Measurements from ENCODE around the gene STXBP6. TPM values are rescaled to one million over a fixed set of nuclear protein-coding genes. Genes with fewer than 3 reads are reported as not detected.

STXBP6 gene
- total RNA-seq, 1 donor from 2014 or later = 29.4 TPM

DNA sequence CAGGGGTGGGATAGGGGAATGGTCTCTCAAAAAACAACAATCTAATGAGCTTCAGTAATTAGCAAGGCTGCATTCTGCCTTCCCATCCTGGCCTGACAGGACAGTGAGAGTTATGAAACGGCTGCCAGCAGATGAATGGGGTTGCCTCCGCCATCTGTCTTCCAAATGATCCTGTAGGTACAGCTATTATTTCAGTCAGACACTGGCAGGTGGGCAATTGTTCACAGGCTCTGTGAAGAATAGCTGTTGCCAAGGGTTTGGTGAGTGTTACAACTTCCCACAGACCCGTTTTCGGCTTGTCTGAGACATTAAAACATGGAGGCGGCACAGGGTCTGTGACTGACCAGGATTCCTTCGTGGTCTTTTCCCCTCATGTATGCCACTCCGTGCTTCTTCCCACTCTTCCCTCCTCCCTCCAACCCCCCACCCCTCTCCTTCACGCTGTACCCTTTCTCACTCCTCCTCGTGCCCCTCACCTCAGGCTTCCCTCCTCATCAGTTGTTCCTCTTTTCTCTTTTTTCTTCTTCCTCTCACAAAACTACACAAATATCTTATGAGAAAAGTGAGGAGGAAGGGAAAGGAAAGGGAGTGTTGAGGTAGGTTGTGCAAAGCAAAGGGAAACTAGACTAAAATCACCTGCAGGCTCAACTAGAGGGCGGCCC is 255.2 kb downstream of the STXBP6 start:
- no peak for DNase-seq
- no peaks in the 10 kb centered on the region for H3K27me3 ChIP-seq (ENCODE audit: low read depth)
- no peaks in the 10 kb centered on the region for H3K4me1 ChIP-seq
- H3K36me3 ChIP-seq = no peaks in the 10 kb centered on the region
- H3K9me3 ChIP-seq = no peaks in the 10 kb centered on the region
- no peak overlapping the region for H3K27ac ChIP-seq
- H3K4me3 ChIP-seq = no peak overlapping the region
- ATAC-seq = no peak
- intact Hi-C loops (cut with DNase I) = no loop called here
- TF ChIP-seq, protein P1, sequence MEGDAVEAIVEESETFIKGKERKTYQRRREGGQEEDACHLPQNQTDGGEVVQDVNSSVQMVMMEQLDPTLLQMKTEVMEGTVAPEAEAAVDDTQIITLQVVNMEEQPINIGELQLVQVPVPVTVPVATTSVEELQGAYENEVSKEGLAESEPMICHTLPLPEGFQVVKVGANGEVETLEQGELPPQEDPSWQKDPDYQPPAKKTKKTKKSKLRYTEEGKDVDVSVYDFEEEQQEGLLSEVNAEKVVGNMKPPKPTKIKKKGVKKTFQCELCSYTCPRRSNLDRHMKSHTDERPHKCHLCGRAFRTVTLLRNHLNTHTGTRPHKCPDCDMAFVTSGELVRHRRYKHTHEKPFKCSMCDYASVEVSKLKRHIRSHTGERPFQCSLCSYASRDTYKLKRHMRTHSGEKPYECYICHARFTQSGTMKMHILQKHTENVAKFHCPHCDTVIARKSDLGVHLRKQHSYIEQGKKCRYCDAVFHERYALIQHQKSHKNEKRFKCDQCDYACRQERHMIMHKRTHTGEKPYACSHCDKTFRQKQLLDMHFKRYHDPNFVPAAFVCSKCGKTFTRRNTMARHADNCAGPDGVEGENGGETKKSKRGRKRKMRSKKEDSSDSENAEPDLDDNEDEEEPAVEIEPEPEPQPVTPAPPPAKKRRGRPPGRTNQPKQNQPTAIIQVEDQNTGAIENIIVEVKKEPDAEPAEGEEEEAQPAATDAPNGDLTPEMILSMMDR (IDR thresholded peaks at IDR 0.05) = no peak

DNA sequence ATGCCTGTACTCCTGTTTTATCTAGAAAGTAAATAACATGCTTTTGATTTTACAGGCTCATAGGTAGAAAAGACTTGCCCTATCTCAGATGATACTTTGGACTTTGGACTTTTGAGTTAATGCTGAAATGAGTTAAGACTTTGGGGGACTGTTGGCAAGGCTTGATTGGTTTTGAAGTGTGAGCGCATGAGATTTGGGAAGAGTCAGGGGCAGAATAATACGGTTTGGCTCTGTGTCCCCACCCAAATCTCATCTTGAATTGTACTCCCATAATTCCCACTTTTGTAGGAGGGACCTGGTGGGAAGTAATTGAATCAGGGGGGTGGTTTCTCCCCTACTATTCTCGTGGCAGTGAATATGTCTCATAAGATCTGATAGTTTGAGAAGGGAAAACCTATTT is 259.8 kb downstream of the STXBP6 start:
- Histone ChIP-seq H3K4me1 (no peaks in the 10 kb centered on the region), H3K27me3 (ENCODE audit: low read depth) (no peaks in the 10 kb centered on the region), H3K36me3 (no peaks in the 10 kb centered on the region), H3K9me3 (no peaks in the 10 kb centered on the region), H3K27ac (no peak overlapping the region), H3K4me3 (no peak overlapping the region)
- TF ChIP-seq, protein P1 (IDR thresholded peaks at IDR 0.05) = no peak
- DNase-seq (no peak), ATAC-seq (no peak)
- intact Hi-C loops (cut with DNase I) = no loop called here

DNA sequence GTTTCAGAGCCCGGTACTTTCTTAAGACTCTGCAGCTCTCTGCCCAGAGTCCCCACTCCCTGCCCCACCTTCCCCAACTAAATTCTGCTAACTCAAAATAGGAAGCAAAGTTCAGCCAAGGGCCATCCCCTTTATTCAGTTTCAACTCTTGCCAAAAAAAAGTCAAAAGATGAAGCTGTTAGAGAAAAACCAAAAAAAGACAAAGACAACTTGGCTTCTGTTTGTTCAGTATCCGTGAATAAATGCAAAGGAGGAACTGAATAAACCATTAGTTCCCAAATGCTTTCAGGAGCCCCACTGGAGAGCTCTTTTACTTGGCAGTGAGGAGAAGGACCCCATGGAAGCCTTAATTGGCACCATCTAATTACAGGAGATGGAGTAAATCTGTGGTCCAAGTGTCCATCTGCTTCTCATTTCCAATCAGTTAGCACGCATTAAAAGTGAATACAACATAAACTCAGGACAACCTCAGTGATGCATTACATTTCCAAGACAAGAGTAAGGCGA is 260.5 kb downstream of the STXBP6 start:
- H3K9me3 ChIP-seq = no peaks in the 10 kb centered on the region
- H3K4me1 ChIP-seq = no peaks in the 10 kb centered on the region
- intact Hi-C loops (cut with DNase I) = no loop called here
- no peak overlapping the region for H3K4me3 ChIP-seq
- DNase-seq (no peak), ATAC-seq (no peak)
- H3K27ac ChIP-seq = no peak overlapping the region
- H3K36me3 ChIP-seq = no peaks in the 10 kb centered on the region
- no peaks in the 10 kb centered on the region for H3K27me3 ChIP-seq (ENCODE audit: low read depth)
- TF ChIP-seq, protein P1 (IDR thresholded peaks at IDR 0.05) = no peak

DNA sequence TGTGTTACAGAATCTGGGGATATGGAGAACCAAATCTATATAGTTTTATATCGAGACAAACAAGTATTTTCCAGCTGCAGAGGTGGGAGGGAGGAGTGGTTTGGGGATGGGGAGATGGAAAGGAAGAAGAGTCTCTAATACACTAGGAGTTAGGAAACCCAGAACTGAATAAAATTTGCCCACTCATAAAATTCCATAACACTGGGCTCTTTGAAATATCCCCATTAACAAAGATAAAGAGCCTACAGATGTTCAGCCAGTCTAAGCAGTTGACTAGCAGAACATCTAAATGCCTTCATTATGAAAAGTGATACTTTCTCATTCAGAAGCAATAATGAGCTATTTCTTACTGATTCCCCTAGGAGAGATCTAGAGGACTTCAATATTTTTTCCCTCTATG is 264.2 kb downstream of the STXBP6 start:
- Histone ChIP-seq H3K27me3 (ENCODE audit: low read depth) (no peaks in the 10 kb centered on the region), H3K36me3 (no peaks in the 10 kb centered on the region), H3K4me3 (no peak overlapping the region), H3K4me1 (no peaks in the 10 kb centered on the region), H3K27ac (no peak overlapping the region), H3K9me3 (no peaks in the 10 kb centered on the region)
- DNase-seq (no peak), ATAC-seq (no peak)
- intact Hi-C loops (cut with DNase I) = no loop called here
- TF ChIP-seq, protein P1 (IDR thresholded peaks at IDR 0.05) = no peak

DNA sequence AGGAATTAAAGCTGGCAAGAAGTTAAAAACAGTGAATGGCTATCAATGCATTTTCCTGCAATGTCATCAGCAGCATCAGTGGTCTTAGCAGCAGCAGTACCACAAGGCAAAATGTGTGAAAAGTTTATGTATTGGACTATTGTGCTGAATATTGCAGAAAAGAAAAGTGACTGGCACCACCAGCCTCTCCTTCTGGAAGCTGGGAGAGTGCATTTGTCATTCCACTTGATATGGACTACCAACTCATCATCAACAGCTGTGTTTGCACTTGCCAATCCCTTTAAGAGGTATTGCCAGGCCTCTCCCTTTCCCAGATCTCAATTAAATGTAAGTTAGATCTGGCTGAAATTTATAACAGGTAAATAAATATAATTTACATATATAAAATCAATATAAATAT is 265.0 kb downstream of the STXBP6 start:
- Histone ChIP-seq H3K36me3 (no peaks in the 10 kb centered on the region), H3K27me3 (ENCODE audit: low read depth) (no peaks in the 10 kb centered on the region), H3K4me1 (no peaks in the 10 kb centered on the region), H3K27ac (no peak overlapping the region), H3K4me3 (no peak overlapping the region), H3K9me3 (no peaks in the 10 kb centered on the region)
- TF ChIP-seq, protein P1 (IDR thresholded peaks at IDR 0.05) = no peak
- DNase-seq (no peak), ATAC-seq (no peak)
- intact Hi-C loops (cut with DNase I) = no loop called here

Measured in lower lobe of right lung (tissue), 2 donors.